HG02571 (cell line): Measurements from ENCODE around the gene SLC5A8.
"Not testable (repeated sequence)": the region's sequence is repeated elsewhere in the genome, so short reads cannot be mapped to it uniquely, and the experiment has no call there.

Source experiments
- ATAC-seq: cut with Tn5 transposase; IDR thresholded peaks from one replicate; pipeline ENCODE4 v1.9.1; 2021; ENCODE audit warnings: mild to moderate bottlenecking, moderate library complexity; ENCODE audit not compliant: unreplicated experiment

SLC5A8 gene

DNA sequence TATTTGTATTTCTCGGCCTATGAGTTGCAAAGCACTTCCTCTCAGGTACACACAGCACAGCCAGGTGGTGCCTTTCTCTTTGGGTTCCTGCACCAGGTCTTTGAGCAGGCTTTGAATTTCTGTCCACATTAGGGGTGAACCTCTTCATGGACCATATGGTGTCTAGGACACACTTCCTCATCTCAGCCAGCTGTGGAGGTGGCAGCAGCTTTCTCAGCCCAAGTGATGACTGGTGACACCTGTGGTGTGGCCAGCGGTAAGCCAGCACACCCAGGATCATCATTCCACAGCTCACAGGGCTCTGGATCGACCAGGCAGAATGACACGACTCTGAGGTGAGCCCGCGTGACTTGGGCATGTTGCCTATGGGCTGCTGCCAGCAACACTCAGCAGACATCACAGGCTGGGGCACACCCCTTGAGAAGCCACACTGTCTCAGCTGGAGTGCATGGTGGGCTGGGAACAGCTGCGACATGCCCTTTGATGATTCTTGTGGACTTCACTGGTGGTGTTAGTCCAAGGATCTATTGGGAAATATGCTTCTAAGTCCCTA is 36.8 kb downstream of the SLC5A8 start:
- ATAC-seq, result no peak

DNA sequence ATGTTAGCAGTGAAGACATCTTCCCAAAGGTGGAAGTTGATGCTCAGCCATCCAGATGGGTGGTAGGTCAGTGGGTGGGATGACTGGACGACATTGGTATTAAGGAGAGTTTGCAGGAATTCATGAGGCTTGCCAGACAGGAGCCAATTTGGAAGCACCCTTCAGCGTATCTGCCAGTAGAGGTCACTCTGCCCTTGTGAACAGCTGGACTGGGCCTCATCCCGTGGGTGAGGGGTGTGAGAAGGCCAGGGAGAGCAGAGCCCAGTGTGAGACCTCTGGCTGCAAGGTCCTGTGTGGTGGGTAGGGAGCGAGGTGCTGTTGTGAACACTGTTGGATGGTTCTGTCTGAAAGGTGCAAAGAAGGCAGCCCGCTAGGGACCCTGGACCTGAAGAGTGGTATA is 37.7 kb downstream of the SLC5A8 start:
- ATAC-seq, result no peak

DNA sequence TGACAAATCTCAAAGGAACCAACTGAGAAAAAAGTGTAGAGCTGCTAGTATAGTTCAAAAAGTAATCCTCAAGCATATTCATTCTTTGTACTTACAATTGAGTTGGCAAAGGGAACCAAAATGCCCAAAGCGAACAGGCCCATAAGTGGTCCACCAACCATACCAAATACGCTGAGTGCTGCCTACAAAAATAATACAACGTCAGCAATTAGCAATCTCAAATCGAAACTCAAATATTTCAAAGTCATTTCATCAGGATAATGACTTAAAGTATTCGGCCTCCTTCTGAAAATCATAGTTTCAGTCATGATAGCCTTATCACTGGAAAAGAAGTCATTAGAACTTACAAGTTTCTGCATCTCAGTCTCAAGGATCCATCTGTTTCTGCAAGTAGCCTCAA is 42.0 kb downstream of the SLC5A8 start:
- no peak for ATAC-seq

DNA sequence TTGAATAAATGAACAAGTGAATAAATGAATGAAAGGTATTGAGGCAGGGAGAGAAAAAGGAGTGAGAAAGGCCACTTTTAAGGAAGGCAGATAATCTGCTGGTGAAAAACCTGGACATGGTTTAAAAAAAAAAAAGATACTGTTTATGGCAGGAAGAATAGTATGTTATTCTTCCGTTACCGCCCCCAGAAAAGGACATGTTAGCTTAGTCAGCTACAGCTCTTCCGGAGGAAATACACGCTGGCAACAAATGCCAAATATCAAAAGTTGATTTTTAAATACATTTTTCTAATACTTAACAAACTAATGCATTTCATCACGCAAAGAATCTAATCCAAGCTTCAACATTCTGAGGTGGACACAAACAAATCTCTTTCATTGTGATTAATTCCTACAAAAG is 43.2 kb downstream of the SLC5A8 start:
- ATAC-seq, result no peak

DNA sequence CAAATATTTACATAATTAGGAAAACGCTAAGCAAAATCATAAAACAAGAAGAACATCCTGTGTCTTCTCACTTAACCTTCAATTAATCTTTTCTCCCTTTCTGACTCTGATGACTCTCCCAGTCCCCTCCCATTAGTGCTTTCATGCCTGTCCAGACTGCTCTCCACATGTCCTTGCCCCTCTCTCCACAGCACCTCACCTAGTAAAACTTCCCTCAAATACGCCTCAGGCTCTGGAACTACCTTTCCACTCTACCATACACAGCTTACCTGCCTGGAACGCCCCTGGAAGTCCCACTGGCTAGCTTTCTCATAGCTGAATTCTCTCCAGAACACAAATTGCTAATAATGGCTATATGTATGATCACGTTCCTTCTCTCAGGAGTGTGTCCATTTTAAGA is 44.7 kb downstream of the SLC5A8 start:
- no peak for ATAC-seq

DNA sequence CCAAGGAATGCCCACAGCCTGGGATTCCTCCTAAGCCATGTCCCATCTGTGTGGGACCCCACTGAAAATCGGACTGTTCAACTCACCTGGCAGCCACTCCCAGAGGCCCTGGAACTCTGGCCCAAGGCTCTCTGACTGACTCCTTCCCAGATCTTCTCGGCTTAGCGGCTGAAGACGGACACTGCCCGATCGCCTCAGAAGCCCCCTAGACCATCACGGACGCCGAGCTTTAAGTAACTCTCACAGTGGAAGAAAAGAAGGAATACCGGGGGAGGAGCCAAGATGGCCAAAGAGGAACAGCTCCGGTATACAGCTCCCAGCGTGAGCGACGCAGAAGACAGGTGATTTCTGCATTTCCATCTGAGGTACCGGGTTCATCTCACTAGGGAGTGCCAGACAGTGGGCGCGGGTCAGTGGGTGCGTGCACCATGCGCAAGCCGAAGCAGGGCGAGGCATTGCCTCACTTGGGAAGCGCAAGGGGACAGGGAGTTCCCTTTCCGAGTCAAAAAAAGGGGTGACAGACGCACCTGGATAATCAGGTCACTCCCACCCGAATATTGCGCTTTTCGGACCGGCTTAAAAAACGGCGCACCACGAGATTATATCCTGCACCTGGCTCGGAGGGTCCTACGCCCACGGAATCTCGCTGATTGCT is 64.1 kb downstream of the SLC5A8 start:
- not testable (repeated sequence) for ATAC-seq

DNA sequence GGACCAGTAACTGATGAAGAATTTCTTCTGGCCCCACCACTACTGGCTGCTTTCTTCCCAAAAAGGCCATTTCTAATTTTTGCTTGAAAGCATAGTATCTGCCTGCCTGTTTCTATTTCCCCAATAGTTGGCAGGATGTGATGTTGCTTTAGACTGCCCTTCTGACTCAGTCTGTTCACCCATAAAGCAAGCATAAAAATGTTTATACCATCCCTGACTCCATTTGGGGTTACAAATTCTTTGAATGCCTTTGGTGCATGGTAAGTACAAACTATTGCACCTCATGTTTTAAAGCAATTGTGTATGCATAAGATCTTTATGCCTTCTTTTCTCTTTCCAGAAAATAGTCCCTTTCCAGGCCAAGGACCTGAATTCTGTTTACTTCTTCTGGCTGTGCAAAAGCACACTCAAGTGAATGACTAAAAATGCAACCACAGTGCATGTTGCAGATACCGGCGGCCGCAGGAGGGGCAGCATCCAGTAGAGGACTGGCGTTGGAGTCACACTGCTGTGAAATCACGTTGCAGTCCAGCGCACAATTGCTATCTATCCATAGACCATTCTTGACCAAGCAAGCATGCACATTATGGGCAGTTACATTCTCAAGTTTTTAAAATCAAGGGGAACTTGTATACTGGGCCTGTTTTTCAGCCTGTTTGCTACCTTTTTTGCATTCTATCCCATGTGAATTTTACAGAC is 82.4 kb downstream of the SLC5A8 start:
- no peak for ATAC-seq

DNA sequence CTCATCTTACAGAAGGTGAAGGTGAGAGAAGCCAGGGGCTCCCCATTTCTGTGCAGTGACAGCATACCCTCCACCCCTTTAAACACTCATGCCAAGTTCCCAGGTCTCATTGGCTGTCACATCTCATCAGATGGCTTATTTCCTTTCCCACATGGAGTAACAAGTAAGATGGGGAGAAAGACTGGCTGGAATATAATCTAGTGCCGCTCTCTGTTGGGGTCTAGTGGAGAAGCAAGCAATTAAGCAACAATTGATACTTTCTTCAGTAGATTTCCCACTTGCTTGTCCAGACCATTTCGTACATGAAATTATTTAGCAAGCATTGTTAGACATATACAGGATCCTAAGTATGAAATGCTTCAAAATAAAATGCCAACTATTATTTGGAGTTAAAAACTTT is 92.2 kb downstream of the SLC5A8 start:
- ATAC-seq, result no peak

DNA sequence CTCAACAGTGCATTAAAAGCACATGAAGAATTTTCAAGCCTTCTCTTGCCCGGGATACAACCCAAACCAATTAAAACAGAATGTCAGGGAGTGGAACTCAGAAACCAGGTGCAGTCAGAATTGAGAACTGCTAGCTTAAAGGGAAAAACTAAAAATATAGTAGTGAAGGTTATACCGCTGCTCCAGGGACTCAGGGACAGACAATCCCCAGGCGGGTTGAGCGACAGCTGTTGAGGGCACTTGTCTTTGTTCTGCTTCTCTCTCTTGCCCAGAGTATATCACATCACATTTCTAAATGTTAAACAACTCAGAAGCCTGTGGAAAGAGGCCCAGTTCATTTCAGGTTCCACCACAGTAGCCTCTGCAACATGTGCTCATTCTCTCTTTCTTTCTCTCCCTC is 93.1 kb downstream of the SLC5A8 start:
- no peak for ATAC-seq

DNA sequence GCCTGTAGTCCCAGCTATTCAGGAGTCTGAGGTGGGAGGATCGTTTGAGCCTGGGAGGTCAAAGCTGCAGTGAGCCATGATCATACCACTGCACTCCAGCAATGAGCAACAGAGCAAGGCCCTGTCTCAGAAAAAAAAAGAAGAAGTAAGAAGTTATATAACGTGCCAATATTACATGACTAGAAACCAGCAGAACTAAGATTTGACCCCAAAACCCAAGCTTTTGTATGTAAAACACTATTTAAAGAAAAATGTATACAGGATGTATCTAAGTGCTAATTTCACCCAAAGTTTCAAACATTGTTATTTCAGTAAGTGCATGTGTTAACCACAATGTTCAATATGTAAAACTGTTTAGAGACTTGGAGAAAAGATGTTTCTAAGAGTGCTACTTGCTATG is 94.7 kb downstream of the SLC5A8 start:
- ATAC-seq, result no peak

DNA sequence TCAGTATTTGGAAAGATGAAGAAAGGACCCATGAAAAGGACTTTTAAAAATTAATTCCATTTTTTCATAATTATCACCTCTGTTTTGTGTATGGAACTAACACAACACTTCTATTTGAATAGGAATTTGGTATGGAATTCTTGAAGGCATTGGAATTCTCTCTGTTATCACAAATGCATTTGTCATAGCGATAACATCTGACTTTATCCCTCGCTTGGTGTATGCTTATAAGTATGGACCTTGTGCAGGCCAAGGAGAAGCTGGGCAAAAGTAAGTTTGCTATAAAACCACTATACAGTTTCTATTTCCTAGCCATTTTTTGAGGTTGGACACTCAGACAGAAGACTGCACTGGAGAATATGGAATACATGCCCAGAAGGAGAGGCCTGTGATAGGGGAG is 98.6 kb downstream of the SLC5A8 start:
- ATAC-seq, result no peak

DNA sequence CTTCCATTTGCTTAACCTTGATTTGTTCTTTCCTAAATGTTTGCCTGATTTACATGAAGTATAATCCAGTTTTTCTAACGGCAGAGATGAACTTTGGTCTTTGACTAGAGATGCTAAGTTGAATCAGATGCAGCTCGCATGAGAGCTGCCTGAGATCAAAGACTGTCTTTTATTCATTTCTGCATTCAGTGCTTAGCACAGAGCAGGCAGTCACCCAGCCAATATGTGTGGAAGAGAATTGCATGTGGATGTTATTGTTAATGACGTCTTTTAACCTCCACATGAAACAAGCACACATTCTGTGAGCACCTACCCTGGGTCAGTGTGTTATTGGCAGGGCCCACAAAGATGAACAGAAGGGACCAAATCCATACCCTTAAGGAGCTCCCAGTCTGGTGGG is 99.2 kb downstream of the SLC5A8 start:
- no peak for ATAC-seq

DNA sequence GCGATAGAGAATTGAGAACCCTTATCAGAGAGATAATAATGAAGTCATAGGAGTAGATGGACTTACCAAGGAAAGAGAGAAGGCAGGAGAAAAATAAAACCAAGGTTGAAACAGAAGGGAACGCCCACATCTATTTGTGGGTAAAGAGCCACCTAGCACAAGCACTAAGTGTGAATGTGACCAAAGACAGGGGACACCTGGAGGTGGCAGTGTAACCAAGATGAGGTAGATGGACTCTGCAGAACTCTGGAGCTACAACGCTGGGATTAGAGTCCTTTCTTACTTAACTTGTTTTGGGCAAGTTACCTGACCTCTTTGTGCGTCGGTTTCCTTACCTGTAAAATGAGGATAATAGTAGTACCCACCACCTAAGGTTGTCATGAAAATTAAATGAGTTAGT is 101.9 kb downstream of the SLC5A8 start:
- ATAC-seq, result no peak

DNA sequence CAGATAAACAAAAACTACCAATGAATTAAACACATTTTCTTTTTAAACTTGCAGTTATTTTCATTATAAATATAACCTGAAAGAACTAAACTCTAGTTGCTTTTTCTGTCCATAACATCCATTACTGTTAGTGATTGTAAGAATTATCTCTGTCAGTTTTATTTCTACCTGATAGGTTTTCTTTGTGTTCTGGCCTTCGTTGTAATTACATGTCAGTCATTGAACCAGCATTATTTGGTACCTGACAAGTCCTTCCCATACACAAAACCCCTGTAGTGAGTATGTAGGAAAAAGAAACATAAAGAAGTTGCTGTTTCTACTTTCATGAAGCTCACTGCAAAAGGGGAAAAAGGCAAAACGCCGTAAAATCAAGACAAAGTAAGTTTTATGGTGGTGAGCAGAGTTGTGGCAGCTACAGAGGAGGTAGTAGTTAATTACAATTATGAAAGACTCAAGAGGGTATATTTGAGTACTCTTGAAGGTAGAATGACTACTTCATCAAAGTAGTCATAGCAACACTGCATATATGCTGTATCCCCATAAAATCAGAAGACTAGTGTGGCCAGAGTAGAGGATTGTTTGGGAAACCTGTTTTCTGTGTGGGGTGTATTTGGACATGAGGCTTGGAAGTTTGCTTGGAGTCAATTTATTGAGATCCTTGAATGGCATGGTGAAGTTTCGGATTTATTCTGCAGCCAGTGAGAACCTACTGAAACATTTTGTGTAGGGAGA is 102.8 kb downstream of the SLC5A8 start:
- ATAC-seq, result no peak
